ENCODE measurements around the gene ASPHD2. TPM values are rescaled to one million over a fixed set of nuclear protein-coding genes. Genes with fewer than 3 reads are reported as not detected.

ASPHD2 gene
- total RNA-seq, 1 donor from 2014 or later, result 14.2 TPM

- intact Hi-C loops (cut with micrococcal nuclease), result no loop called here
- Mint-ChIP-seq H3K4me1 (ENCODE audit: low read depth) (peaks cover 1% of the 10 kb centered on the region), H3K9me3 (no peaks in the 10 kb centered on the region), H3K27ac (no peak overlapping the region), H3K4me3 (ENCODE audit: low read depth) (no peak overlapping the region), H3K27me3 (ENCODE audit: low read depth) (no peaks in the 10 kb centered on the region), H3K36me3 (ENCODE audit: low read depth) (peaks cover 46% of the 10 kb centered on the region)
- DNase-seq (ENCODE audit: low spot score), result no peak
These were observed 28.7 kb downstream of the ASPHD2 start for GRCh38 chr22:26457661-26458272.

DNA sequence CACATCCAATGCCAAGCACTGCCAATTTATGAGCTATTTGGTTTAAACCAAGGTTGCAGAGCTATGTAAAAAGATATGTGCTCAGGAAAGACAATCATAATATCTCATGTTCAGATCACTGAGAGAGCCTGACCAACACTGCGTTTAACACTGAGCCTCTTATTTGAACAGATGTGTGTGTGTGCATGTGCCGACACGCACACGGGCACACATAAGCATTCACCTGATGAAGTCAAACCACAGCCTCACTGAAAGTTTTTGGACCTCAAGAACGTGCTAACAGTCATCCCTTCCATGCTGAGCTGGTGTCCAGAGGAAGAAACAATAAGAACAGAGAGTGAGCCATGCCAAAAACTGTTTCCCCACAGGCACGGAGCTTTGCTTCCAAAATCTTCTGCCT is 31.1 kb downstream of the ASPHD2 start:
- H3K4me1 Mint-ChIP-seq (ENCODE audit: low read depth), result peaks cover 1% of the 10 kb centered on the region
- intact Hi-C loops (cut with micrococcal nuclease), result no loop called here
- H3K36me3 Mint-ChIP-seq (ENCODE audit: low read depth), result peaks cover 54% of the 10 kb centered on the region
- no peak overlapping the region for H3K27ac Mint-ChIP-seq
- DNase-seq (ENCODE audit: low spot score), result no peak
- H3K27me3 Mint-ChIP-seq (ENCODE audit: low read depth), result no peaks in the 10 kb centered on the region
- H3K9me3 Mint-ChIP-seq, result no peaks in the 10 kb centered on the region
- H3K4me3 Mint-ChIP-seq (ENCODE audit: low read depth), result no peak overlapping the region

- H3K36me3 Mint-ChIP-seq (ENCODE audit: low read depth), result peaks cover 51% of the 10 kb centered on the region
These were observed 32.2 kb downstream of the ASPHD2 start for GRCh38 chr22:26461188-26461810.

GRCh38 chr22:26462051-26462450 is 33.0 kb downstream of the ASPHD2 start:
- intact Hi-C loops (cut with micrococcal nuclease), result no loop called here
- Mint-ChIP-seq H3K27me3 (ENCODE audit: low read depth) (no peaks in the 10 kb centered on the region), H3K4me1 (ENCODE audit: low read depth) (peaks cover 1% of the 10 kb centered on the region), H3K4me3 (ENCODE audit: low read depth) (no peak overlapping the region), H3K27ac (no peak overlapping the region), H3K9me3 (no peaks in the 10 kb centered on the region), H3K36me3 (ENCODE audit: low read depth) (peaks cover 55% of the 10 kb centered on the region)
- no peak for DNase-seq (ENCODE audit: low spot score)

More at GRCh38 chr22:26461188-26461810, 32.2 kb downstream of the ASPHD2 start:
- Mint-ChIP-seq H3K27ac (no peak overlapping the region), H3K9me3 (no peaks in the 10 kb centered on the region), H3K4me3 (ENCODE audit: low read depth) (no peak overlapping the region), H3K4me1 (ENCODE audit: low read depth) (peaks cover 1% of the 10 kb centered on the region), H3K27me3 (ENCODE audit: low read depth) (no peaks in the 10 kb centered on the region)
- intact Hi-C loops (cut with micrococcal nuclease), result loop anchor here (1.0 kb wide), 2 partner anchors 63 to 97 kb away; no protein-coding TSS in a partner anchor
- no peak for DNase-seq (ENCODE audit: low spot score)

DNA sequence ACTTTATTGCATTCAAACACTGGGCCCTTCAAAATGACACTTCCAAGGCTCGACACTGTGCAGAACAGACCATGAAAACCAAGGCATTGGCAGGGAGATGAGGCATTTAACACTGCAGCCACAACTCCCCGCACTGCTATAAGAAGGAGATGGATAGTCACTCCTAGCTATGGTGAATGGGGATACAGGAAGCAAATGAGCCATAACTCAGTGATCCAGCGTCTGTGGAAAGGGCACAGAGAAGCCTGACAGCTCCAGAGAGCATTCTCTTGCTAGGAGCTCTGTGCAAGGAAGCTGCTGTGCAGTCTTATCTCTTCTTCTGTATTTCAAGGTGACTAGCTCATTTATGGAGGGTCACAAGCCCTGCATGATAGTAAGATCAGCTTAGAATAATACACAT is 33.6 kb downstream of the ASPHD2 start:
- peaks cover 52% of the 10 kb centered on the region for H3K36me3 Mint-ChIP-seq (ENCODE audit: low read depth)
- no peaks in the 10 kb centered on the region for H3K27me3 Mint-ChIP-seq (ENCODE audit: low read depth)
- H3K4me1 Mint-ChIP-seq (ENCODE audit: low read depth), result peaks cover 1% of the 10 kb centered on the region
- no peak for DNase-seq (ENCODE audit: low spot score)
- H3K27ac Mint-ChIP-seq, result no peak overlapping the region
- no peak overlapping the region for H3K4me3 Mint-ChIP-seq (ENCODE audit: low read depth)
- H3K9me3 Mint-ChIP-seq, result no peaks in the 10 kb centered on the region
- intact Hi-C loops (cut with micrococcal nuclease), result no loop called here

DNA sequence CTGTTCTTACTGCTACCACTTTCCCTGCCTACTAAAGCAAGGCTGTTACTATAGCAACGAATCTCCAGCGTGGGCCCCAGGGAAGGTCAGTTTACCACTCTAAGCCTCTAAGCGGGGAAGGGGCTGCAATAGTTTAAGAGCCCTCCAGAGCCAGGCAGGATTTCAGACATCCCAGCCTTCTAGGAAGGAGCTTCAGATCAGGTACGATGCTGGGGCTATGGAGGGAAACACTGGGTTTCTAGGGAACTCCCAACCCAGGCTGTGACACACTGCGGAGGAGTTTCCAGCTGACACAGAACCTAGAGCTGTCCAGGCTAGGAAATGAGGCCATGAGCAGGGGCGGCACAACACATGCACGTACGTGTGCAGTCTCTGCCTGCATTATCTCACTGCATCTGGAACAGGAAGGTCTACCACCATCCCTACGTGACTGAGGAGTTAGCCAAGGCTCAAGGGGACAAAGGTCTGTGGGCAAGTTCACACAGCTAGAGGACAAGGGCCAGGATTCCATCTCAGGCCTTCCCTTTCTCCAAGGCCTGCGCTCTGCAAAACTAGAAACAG is 34.1 kb downstream of the ASPHD2 start:
- Mint-ChIP-seq H3K27me3 (ENCODE audit: low read depth) (no peaks in the 10 kb centered on the region), H3K4me1 (ENCODE audit: low read depth) (peaks cover 1% of the 10 kb centered on the region), H3K36me3 (ENCODE audit: low read depth) (peaks cover 50% of the 10 kb centered on the region), H3K4me3 (ENCODE audit: low read depth) (no peak overlapping the region), H3K27ac (no peak overlapping the region), H3K9me3 (no peaks in the 10 kb centered on the region)
- intact Hi-C loops (cut with micrococcal nuclease), result no loop called here
- no peak for DNase-seq (ENCODE audit: low spot score)

DNA sequence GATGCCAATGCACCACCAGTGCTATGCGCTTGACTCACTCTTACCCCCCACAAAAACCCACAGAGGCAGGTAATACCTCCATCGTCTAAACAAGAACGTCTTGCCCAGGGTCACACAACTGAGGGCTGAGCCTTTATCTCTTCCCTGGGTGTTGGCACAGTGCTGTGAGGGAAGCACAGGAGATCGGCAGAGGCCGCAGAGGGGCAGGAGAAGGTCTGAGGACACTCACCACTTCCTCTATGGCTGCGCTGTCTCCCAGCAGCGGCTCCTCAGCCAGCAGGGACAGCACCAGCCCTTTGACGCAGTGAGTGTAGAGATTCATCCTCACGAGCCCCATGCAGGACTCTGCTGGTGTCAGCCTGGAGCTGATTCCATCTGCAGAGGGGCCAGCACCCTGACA is 34.6 kb downstream of the ASPHD2 start:
- DNase-seq (ENCODE audit: low spot score), result no peak
- no peaks in the 10 kb centered on the region for H3K9me3 Mint-ChIP-seq
- no peaks in the 10 kb centered on the region for H3K27me3 Mint-ChIP-seq (ENCODE audit: low read depth)
- intact Hi-C loops (cut with micrococcal nuclease), result no loop called here
- no peak overlapping the region for H3K27ac Mint-ChIP-seq
- H3K4me1 Mint-ChIP-seq (ENCODE audit: low read depth), result peaks cover 1% of the 10 kb centered on the region
- no peak overlapping the region for H3K4me3 Mint-ChIP-seq (ENCODE audit: low read depth)
- H3K36me3 Mint-ChIP-seq (ENCODE audit: low read depth), result peaks cover 52% of the 10 kb centered on the region

DNA sequence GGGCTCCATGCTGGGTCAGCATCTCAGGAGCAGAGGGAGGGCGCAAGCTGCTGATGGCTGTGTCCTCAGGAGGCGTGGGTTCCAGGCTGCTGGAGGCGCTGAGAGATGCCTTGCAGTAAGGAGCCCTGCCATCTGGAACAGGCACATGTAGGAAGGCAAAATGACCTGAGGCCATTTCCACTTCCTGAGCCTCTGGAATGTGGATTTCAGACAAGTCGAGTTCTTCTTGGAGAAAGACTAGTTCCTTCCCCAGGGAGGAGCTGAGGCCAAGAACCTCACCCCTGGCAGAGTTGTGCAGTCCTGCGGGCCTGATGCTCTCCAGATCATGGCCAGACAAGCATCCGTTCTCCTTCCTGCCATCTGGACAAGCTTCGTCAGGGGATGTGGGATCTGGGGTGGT is 35.3 kb downstream of the ASPHD2 start:
- no peaks in the 10 kb centered on the region for H3K9me3 Mint-ChIP-seq
- intact Hi-C loops (cut with micrococcal nuclease), result no loop called here
- no peak overlapping the region for H3K27ac Mint-ChIP-seq
- peaks cover 59% of the 10 kb centered on the region for H3K36me3 Mint-ChIP-seq (ENCODE audit: low read depth)
- no peak overlapping the region for H3K4me3 Mint-ChIP-seq (ENCODE audit: low read depth)
- H3K4me1 Mint-ChIP-seq (ENCODE audit: low read depth), result peaks cover 1% of the 10 kb centered on the region
- no peak for DNase-seq (ENCODE audit: low spot score)
- H3K27me3 Mint-ChIP-seq (ENCODE audit: low read depth), result no peaks in the 10 kb centered on the region

GRCh38 chr22:26466196-26466595 is 37.1 kb downstream of the ASPHD2 start:
- no peak for DNase-seq (ENCODE audit: low spot score)
- no peaks in the 10 kb centered on the region for H3K27me3 Mint-ChIP-seq (ENCODE audit: low read depth)
- H3K4me1 Mint-ChIP-seq (ENCODE audit: low read depth), result peaks cover 1% of the 10 kb centered on the region
- H3K36me3 Mint-ChIP-seq (ENCODE audit: low read depth), result peaks cover 60% of the 10 kb centered on the region
- H3K27ac Mint-ChIP-seq, result no peak overlapping the region
- intact Hi-C loops (cut with micrococcal nuclease), result no loop called here
- no peaks in the 10 kb centered on the region for H3K9me3 Mint-ChIP-seq
- H3K4me3 Mint-ChIP-seq (ENCODE audit: low read depth), result no peak overlapping the region

DNA sequence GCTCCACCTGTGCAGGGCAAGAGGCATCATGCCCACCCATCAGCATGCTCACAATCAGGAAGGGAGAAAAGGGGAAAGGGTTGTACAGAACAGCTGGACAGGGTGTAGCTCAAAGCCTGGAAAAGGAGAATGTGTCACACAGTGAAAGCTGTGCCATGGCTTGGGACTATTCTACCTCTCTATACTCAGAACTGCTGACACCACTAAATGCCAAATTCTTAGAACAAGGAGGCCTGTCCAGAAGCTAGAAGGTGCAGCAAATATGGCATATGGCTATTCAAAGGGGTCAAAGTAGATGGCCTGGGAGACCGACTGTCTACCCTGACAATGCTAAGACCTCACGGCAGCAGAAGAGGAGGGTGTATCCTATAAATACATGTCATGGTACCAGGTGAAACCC is 41.7 kb downstream of the ASPHD2 start:
- Mint-ChIP-seq H3K4me1 (ENCODE audit: low read depth) (peaks cover 5% of the 10 kb centered on the region), H3K27ac (no peak overlapping the region), H3K9me3 (no peaks in the 10 kb centered on the region), H3K36me3 (ENCODE audit: low read depth) (peaks cover 66% of the 10 kb centered on the region), H3K27me3 (ENCODE audit: low read depth) (no peaks in the 10 kb centered on the region), H3K4me3 (ENCODE audit: low read depth) (no peak overlapping the region)
- intact Hi-C loops (cut with micrococcal nuclease), result no loop called here
- DNase-seq (ENCODE audit: low spot score), result no peak

DNA sequence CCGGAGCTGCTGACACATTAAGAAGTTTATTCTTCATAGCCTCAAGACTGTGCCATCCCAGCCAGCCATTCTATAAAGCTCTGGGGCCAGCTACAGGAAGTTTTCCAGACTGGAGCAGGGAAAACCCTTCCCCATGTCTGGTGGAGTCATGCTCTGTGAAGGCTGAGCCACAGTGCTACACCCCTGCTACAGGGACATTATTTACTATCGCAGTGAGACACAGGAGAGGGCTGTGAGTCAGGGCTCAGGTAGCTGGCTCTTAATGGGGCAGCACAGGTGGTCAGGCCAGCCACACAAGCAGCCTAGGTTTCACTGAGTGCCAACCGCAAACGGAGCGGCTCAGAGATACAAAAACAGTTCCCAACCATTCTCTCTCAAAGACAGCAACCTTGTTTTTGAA is 42.5 kb downstream of the ASPHD2 start:
- no peak for DNase-seq (ENCODE audit: low spot score)
- Mint-ChIP-seq H3K4me1 (ENCODE audit: low read depth) (peaks cover 7% of the 10 kb centered on the region), H3K4me3 (ENCODE audit: low read depth) (no peak overlapping the region), H3K27ac (no peak overlapping the region), H3K27me3 (ENCODE audit: low read depth) (no peaks in the 10 kb centered on the region), H3K9me3 (no peaks in the 10 kb centered on the region), H3K36me3 (ENCODE audit: low read depth) (peaks cover 66% of the 10 kb centered on the region)
- intact Hi-C loops (cut with micrococcal nuclease), result no loop called here

- Mint-ChIP-seq H3K27me3 (ENCODE audit: low read depth) (no peaks in the 10 kb centered on the region), H3K27ac (no peak overlapping the region)
These were observed 45.6 kb downstream of the ASPHD2 start for GRCh38 chr22:26474682-26475081.

DNA sequence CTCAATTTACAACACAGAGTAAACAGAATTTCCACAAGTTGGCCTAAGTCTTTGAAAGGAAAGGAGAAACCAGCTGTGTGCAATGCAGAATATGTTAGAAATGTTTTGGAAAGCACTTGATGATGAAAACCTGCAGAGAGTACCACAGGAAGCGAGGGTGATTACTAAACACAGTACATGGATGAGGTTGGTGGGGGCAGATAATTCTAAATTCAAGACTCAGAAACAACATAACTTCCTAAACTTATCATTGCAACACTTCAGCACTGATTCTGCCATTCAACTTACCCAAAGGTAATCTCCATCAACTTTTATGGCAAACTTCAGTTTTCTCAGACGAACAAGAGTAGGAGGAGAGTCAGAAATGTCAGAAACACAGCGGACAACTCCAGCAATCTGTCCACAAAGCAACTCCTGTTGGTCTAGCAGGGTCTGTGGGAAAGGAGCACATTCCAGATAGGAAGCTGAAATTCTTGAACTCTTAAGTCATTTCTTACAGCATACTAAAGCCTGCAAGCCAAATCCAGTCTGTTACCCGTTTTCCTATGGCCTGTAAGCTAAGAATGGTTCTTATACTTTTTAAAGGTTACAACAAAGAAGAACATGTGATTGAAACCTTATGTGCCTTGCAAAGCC is 47.8 kb downstream of the ASPHD2 start:
- intact Hi-C loops (cut with micrococcal nuclease), result no loop called here
- peak overlapping the region; percentile 65 for H3K27ac Mint-ChIP-seq
- no peak for DNase-seq (ENCODE audit: low spot score)
- H3K9me3 Mint-ChIP-seq, result no peaks in the 10 kb centered on the region
- H3K4me1 Mint-ChIP-seq (ENCODE audit: low read depth), result peaks cover 51% of the 10 kb centered on the region
- no peaks in the 10 kb centered on the region for H3K27me3 Mint-ChIP-seq (ENCODE audit: low read depth)
- H3K36me3 Mint-ChIP-seq (ENCODE audit: low read depth), result peaks cover 70% of the 10 kb centered on the region
- H3K4me3 Mint-ChIP-seq (ENCODE audit: low read depth), result no peak overlapping the region

More at GRCh38 chr22:26474682-26475081, 45.6 kb downstream of the ASPHD2 start:
- no peaks in the 10 kb centered on the region for H3K9me3 Mint-ChIP-seq
- no peak overlapping the region for H3K4me3 Mint-ChIP-seq (ENCODE audit: low read depth)
- intact Hi-C loops (cut with micrococcal nuclease), result no loop called here
- peaks cover 33% of the 10 kb centered on the region for H3K4me1 Mint-ChIP-seq (ENCODE audit: low read depth)
- peaks cover 75% of the 10 kb centered on the region for H3K36me3 Mint-ChIP-seq (ENCODE audit: low read depth)
- no peak for DNase-seq (ENCODE audit: low spot score)

Data from activated T-helper 2 cell treated with anti-CD3 and anti-CD28 coated beads, Interferon-gamma antibody, Interleukin-2, Interleukin-4, amounts not matched to agents 10 μg/mL and 5 μg/mL and 100 μg/mL, durations not matched to agents 14 hours and 24 hours and 36 hours (primary cell).